Measurements from ENCODE around the gene SLFN11. TPM values are rescaled to one million over a fixed set of nuclear protein-coding genes. Genes with fewer than 3 reads are reported as not detected.
A peak's percentile ranks its signal among the peaks of the same experiment; 100 is the strongest.

The SLFN11 gene
- total and polyA plus RNA-seq, 11 donors = 6.4 to 46.0 (median 16.1) TPM

- TF ChIP-seq POLR2A (IDR thresholded peaks at IDR 0.05) (no peak), CTCF (IDR thresholded peaks at IDR 0.05) (no peak)
- no peak overlapping the region for H3K27ac ChIP-seq
- ATAC-seq (no peak), DNase-seq (no peak)
- H3K4me3 ChIP-seq = no peak overlapping the region
- peaks cover 0 to 3% (median 0%) of the 10 kb centered on the region in 12 donors for H3K9me3 ChIP-seq
- H3K36me3 ChIP-seq = no peaks in the 10 kb centered on the region
- WGBS, 4 donors = 57 to 86% (median 81%) methylated on average over 2 of the region's 2 CpGs
- peaks cover 0 to 12% (median 0%) of the 10 kb centered on the region in 12 donors for H3K4me1 ChIP-seq
- no peaks in the 10 kb centered on the region for H3K27me3 ChIP-seq
- intact Hi-C loops (cut with DNase I) = no loop called here
Measured at GRCh38 chr17:35390156-35390555, 16.7 kb upstream of the SLFN11 start.

GRCh38 chr17:35387496-35387895 is 14.1 kb upstream of the SLFN11 start:
- H3K27me3 ChIP-seq = no peaks in the 10 kb centered on the region
- ATAC-seq (no peak), DNase-seq (no peak)
- peaks cover 0 to 12% (median 0%) of the 10 kb centered on the region in 12 donors for H3K4me1 ChIP-seq
- peaks cover 0 to 12% (median 0%) of the 10 kb centered on the region in 12 donors for H3K9me3 ChIP-seq
- no peaks in the 10 kb centered on the region for H3K36me3 ChIP-seq
- H3K4me3 ChIP-seq = no peak overlapping the region
- no peak for TF ChIP-seq CTCF (IDR thresholded peaks at IDR 0.05)
- no peak for TF ChIP-seq POLR2A (IDR thresholded peaks at IDR 0.05)
- intact Hi-C loops (cut with DNase I) = no loop called here
- H3K27ac ChIP-seq = no peak overlapping the region

GRCh38 chr17:35377706-35378105 is 4.3 kb upstream of the SLFN11 start:
- Histone ChIP-seq H3K36me3 (no peaks in the 10 kb centered on the region), H3K9me3 (peaks cover 0 to 15% (median 0%) of the 10 kb centered on the region in 12 donors), H3K27me3 (peaks cover 0 to 20% (median 0%) of the 10 kb centered on the region in 9 donors), H3K27ac (peak overlapping the region in 10 of 12 donors; percentile 26 to 68 (median 54)), H3K4me1 (peaks cover 0 to 39% (median 10%) of the 10 kb centered on the region in 12 donors), H3K4me3 (peak overlapping the region in 5 of 12 donors; percentile 6 to 18 (median 6))
- no peak for ATAC-seq
- 60 to 85% (median 72%) methylated on average over 3 of the region's 3 CpGs for WGBS, 4 donors
- no peak for TF ChIP-seq POLR2A (IDR thresholded peaks at IDR 0.05)
- TF ChIP-seq CTCF (IDR thresholded peaks at IDR 0.05) = no peak
- intact Hi-C loops (cut with DNase I) = loop anchor here in 5 of 10 donors (2.0 to 10.0 kb wide), 7 partner anchors 55 to 165 kb away; partner anchors contain the start of genes SLFN12 (in 2 of the 5), SLFN12L (in 1 of the 5) and SLFN5 (in 1 of the 5)
- no peak for DNase-seq

GRCh38 chr17:35377068-35377467 is 3.6 kb upstream of the SLFN11 start:
- Histone ChIP-seq H3K4me3 (peak overlapping the region in 5 of 12 donors; percentile 6 to 18 (median 6)), H3K4me1 (peaks cover 0 to 43% (median 10%) of the 10 kb centered on the region in 12 donors), H3K36me3 (no peaks in the 10 kb centered on the region), H3K27me3 (peaks cover 0 to 20% (median 0%) of the 10 kb centered on the region in 9 donors), H3K27ac (peak overlapping the region in 11 of 12 donors; percentile 11 to 68 (median 54)), H3K9me3 (peaks cover 0 to 13% (median 0%) of the 10 kb centered on the region in 12 donors)
- TF ChIP-seq CTCF (IDR thresholded peaks at IDR 0.05) (no peak), POLR2A (IDR thresholded peaks at IDR 0.05) (no peak)
- intact Hi-C loops (cut with DNase I) = loop anchor here in 5 of 10 donors (2.0 to 10.0 kb wide), 7 partner anchors 56 to 165 kb away; partner anchors contain the start of genes SLFN12 (in 2 of the 5), SLFN12L (in 1 of the 5) and SLFN5 (in 1 of the 5)
- DNase-seq (no peak), ATAC-seq (no peak)
- WGBS, 4 donors = 60 to 83% (median 74%) methylated on average over 2 of the region's 2 CpGs
